Fibroblast of the aortic adventitia (primary cell): ENCODE measurements around the gene MAGI2. TPM values are rescaled to one million over a fixed set of nuclear protein-coding genes. Genes with fewer than 3 reads are reported as not detected.

Experiments
- DNase-seq: peaks from one replicate; pipeline ENCODE4 v3.0.0-alpha.2; 2010; ENCODE audit warnings: low read depth
- H3K4me3 ChIP-seq: 2 replicates; pipeline ENCODE4 v1.5.1; 2011; ENCODE audit warnings: low read depth, mild to moderate bottlenecking, control low read depth, low read length, moderate library complexity
- CTCF ChIP-seq: IDR thresholded peaks from 2 replicates; pipeline ENCODE4 v1.5.1; 2011; ENCODE audit warnings: mild to moderate bottlenecking, low read length, control low read depth, inconsistent platforms; ENCODE audit not compliant: insufficient read depth
- total RNA-seq: library from RNA; depleted of rRNA; stranded (reverse); fragments of >200 nt; gene quantifications from 2 replicates; pipeline ENCODE4 v1.2.3, GENCODE V29; 2012; ENCODE audit warnings: low replicate concordance

The MAGI2 gene
- total RNA-seq, 1 donor: 25.5 TPM

GRCh38 chr7:78062214-78062613 is 1391.3 kb downstream of the MAGI2 start:
- TF ChIP-seq CTCF: no peak
- DNase-seq: no peak
- H3K4me3 ChIP-seq: no peak overlapping the region

GRCh38 chr7:78057571-78057970 is 1395.9 kb downstream of the MAGI2 start:
- no peak overlapping the region for H3K4me3 ChIP-seq
- DNase-seq: no peak
- no peak for TF ChIP-seq CTCF

GRCh38 chr7:78055599-78055998 is 1397.9 kb downstream of the MAGI2 start:
- no peak for TF ChIP-seq CTCF
- no peak for DNase-seq
- no peak overlapping the region for H3K4me3 ChIP-seq

GRCh38 chr7:78055001-78055573 is 1398.4 kb downstream of the MAGI2 start:
- H3K4me3 ChIP-seq: no peak overlapping the region
- TF ChIP-seq CTCF: no peak
- no peak for DNase-seq

GRCh38 chr7:78052112-78052511 is 1401.4 kb downstream of the MAGI2 start:
- no peak for DNase-seq
- TF ChIP-seq CTCF: no peak

GRCh38 chr7:78047800-78048199 is 1405.7 kb downstream of the MAGI2 start:
- no peak overlapping the region for H3K4me3 ChIP-seq
- no peak for TF ChIP-seq CTCF
- DNase-seq: no peak

More at GRCh38 chr7:78052112-78052511, 1401.4 kb downstream of the MAGI2 start:
- no peak overlapping the region for H3K4me3 ChIP-seq

- no peak overlapping the region for H3K4me3 ChIP-seq
- TF ChIP-seq CTCF: no peak
- no peak for DNase-seq
These were observed 1410.3 kb downstream of the MAGI2 start for GRCh38 chr7:78043159-78043558.
